ENCODE measurements around the gene ARMH2. TPM values are rescaled to one million over a fixed set of nuclear protein-coding genes. Genes with fewer than 3 reads are reported as not detected.

Gene ARMH2
- total and polyA plus RNA-seq, 2 donors (not counting 1 experiment from before 2014, with no cell fraction given): 0.43 to 5.0 TPM

DNA sequence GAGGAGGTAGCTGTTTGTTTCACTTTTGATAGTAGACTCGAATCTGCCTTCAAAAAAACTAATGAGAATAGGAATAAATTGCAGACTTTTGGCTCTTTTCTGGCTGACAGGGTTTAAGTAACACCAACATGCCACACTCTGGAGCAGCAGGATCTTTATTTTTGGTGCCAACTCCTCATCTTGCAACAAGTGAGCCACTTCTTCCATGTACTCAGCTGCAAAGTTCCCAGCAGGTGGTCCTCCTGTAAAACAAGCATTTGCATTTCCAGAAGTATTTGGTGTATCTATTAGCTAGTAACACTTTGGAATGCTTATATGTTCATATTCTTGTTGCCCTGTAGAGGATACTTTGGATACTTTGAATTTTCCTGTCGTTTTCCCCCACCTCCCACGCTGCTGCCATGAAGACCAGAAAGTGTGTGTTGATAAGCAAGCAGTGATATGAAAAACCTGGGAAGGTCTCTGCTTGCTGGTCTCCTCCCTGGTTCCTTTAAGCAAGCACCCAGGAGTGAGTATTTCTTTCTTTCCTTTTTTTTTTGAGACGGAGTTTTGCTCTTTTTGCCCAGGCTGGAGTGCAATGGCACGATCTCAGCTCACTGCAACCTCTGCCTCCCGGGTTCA, 1.0 kb downstream of the ARMH2 start:
- DNase-seq (no peak), ATAC-seq (ENCODE audit: low read depth) (no peak)
- H3K27ac Mint-ChIP-seq: peak overlapping the region; percentile 29
- Histone ChIP-seq H3K36me3 (replicated peaks in 1 of 2; ENCODE audit: control extremely low read depth in 1 of 2, control insufficient read depth in 1 of 2, extremely low read depth in 1 of 2, insufficient read depth in 2 of 2, low read length in 1 of 2) (peaks cover 3 to 6% of the 10 kb centered on the region in 2 experiments), H4K20me1 (ENCODE audit: control insufficient read depth, insufficient read depth, low read length, poor library complexity, severe bottlenecking) (no peaks in the 10 kb centered on the region), H3K27me3 (replicated peaks in 1 of 4; ENCODE audit: control extremely low read depth in 1 of 4, control insufficient read depth in 3 of 4, insufficient read depth in 4 of 4, low read length in 3 of 4) (no peaks in the 10 kb centered on the region), H3K79me2 (ENCODE audit: control insufficient read depth, insufficient read depth, low read length) (no peaks in the 10 kb centered on the region), H3K4me3 (ENCODE audit: control extremely low read depth in 1 of 5, extremely low read depth in 1 of 5, insufficient read depth in 1 of 5, low read depth in 2 of 5, low read length in 4 of 5) (no peak overlapping the region), H3K9me3 (ENCODE audit: control extremely low read depth in 1 of 3, control insufficient read depth in 2 of 3, insufficient read depth in 1 of 3, low read length in 2 of 3) (no peaks in the 10 kb centered on the region), H3K4me2 (replicated peaks; ENCODE audit: low read depth, low read length, poor library complexity, severe bottlenecking) (no peak overlapping the region), H2AFZ (ENCODE audit: insufficient read depth, low read depth, low read length, poor library complexity, severe bottlenecking) (no peak overlapping the region), H3K4me1 (ENCODE audit: control insufficient read depth in 2 of 2, insufficient read depth in 2 of 2, low read length in 2 of 2) (no peaks in the 10 kb centered on the region), H3K9ac (ENCODE audit: low read length) (no peak overlapping the region), H3K27ac (ENCODE audit: low read length in 2 of 2) (no peak overlapping the region)
- no peaks in the 10 kb centered on the region for H3K27me3 Mint-ChIP-seq
- CTCF ChIA-PET: interaction anchor here (0.7 to 1.9 kb wide), 3 partner anchors 194 to 297 kb away, joined by 3 to 5 read pairs (median 4); no protein-coding TSS in a partner anchor
- intact Hi-C loops (cut with micrococcal nuclease): no loop called here
- H3K4me3 Mint-ChIP-seq: no peak overlapping the region
- TF ChIP-seq, protein P1, sequence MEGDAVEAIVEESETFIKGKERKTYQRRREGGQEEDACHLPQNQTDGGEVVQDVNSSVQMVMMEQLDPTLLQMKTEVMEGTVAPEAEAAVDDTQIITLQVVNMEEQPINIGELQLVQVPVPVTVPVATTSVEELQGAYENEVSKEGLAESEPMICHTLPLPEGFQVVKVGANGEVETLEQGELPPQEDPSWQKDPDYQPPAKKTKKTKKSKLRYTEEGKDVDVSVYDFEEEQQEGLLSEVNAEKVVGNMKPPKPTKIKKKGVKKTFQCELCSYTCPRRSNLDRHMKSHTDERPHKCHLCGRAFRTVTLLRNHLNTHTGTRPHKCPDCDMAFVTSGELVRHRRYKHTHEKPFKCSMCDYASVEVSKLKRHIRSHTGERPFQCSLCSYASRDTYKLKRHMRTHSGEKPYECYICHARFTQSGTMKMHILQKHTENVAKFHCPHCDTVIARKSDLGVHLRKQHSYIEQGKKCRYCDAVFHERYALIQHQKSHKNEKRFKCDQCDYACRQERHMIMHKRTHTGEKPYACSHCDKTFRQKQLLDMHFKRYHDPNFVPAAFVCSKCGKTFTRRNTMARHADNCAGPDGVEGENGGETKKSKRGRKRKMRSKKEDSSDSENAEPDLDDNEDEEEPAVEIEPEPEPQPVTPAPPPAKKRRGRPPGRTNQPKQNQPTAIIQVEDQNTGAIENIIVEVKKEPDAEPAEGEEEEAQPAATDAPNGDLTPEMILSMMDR (IDR thresholded peaks at IDR 0.05): no peak
- TF ChIP-seq EZH2 (IDR thresholded peaks at IDR 0.05; ENCODE audit: borderline replicate concordance, insufficient read depth, low read depth, low read length, poor library complexity, severe bottlenecking): no peak
- POLR2A ChIA-PET: interaction anchor here (0.7 kb wide), 1 partner anchor 121 kb away, joined by 3 read pairs; no protein-coding TSS in a partner anchor
- 100% methylated on average over 2 of the region's 6 CpGs for WGBS (ENCODE audit: insufficient coverage)
- H3K9me3 Mint-ChIP-seq (ENCODE audit: insufficient read depth): no peaks in the 10 kb centered on the region
- no peaks in the 10 kb centered on the region for H3K4me1 Mint-ChIP-seq

DNA sequence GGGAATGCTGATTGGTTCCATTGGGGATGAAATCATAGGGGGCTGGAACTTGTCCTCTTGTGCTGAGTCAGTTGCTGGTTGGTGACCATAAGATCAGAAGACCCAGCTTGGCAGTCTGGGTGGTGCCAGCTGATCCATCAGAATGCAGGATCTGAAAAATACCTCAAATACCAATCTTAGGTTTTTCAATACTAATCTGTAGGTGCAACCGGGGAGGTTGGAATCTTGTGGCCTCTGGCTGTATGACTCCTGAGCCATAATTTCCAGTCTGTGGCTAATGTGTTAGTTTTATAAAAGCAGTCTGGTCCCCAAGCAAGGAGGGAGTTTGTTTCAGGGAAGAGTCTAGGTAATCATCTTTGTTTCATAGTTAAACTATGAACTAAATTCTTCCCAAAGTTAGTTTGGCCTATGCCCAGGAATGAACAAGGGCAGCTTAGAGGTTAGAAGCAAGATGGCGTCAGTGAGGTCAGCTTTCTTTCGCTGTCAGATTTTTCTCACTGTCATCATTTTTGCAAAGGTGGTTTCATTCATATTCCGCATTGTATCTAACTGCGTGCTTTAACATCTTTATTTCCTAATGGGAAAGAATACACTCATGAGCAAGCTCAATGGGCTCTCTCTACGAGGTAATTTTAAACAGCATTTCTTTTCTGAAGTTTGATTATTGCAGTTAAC, 2.0 kb downstream of the ARMH2 start:
- 60% methylated on average over 1 of the region's 6 CpGs for WGBS (ENCODE audit: insufficient coverage)
- Mint-ChIP-seq H3K9me3 (ENCODE audit: insufficient read depth) (no peaks in the 10 kb centered on the region), H3K4me3 (no peak overlapping the region), H3K4me1 (no peaks in the 10 kb centered on the region), H3K27ac (no peak overlapping the region), H3K27me3 (no peaks in the 10 kb centered on the region)
- CTCF ChIA-PET: interaction anchor here (1.0 kb wide), 1 partner anchor 195 kb away, joined by 4 read pairs; no protein-coding TSS in a partner anchor
- H3K27me3 ChIP-seq (replicated peaks in 1 of 4; ENCODE audit: control extremely low read depth in 1 of 4, control insufficient read depth in 3 of 4, insufficient read depth in 4 of 4, low read length in 3 of 4): no peaks in the 10 kb centered on the region
- no peak overlapping the region for H3K27ac ChIP-seq (ENCODE audit: low read length in 2 of 2)
- intact Hi-C loops (cut with micrococcal nuclease): no loop called here
- no peak overlapping the region for H2AFZ ChIP-seq (ENCODE audit: insufficient read depth, low read depth, low read length, poor library complexity, severe bottlenecking)
- TF ChIP-seq, protein P1 (IDR thresholded peaks at IDR 0.05): no peak
- TF ChIP-seq EZH2 (IDR thresholded peaks at IDR 0.05; ENCODE audit: borderline replicate concordance, insufficient read depth, low read depth, low read length, poor library complexity, severe bottlenecking): no peak
- H3K9me3 ChIP-seq (ENCODE audit: control extremely low read depth in 1 of 3, control insufficient read depth in 2 of 3, insufficient read depth in 1 of 3, low read length in 2 of 3): no peaks in the 10 kb centered on the region
- no peaks in the 10 kb centered on the region for H3K4me1 ChIP-seq (ENCODE audit: control insufficient read depth in 2 of 2, insufficient read depth in 2 of 2, low read length in 2 of 2)
- H4K20me1 ChIP-seq (ENCODE audit: control insufficient read depth, insufficient read depth, low read length, poor library complexity, severe bottlenecking): no peaks in the 10 kb centered on the region
- H3K4me3 ChIP-seq (ENCODE audit: control extremely low read depth in 1 of 5, extremely low read depth in 1 of 5, insufficient read depth in 1 of 5, low read depth in 2 of 5, low read length in 4 of 5): no peak overlapping the region
- H3K9ac ChIP-seq (ENCODE audit: low read length): no peak overlapping the region
- no peak overlapping the region for H3K4me2 ChIP-seq (replicated peaks; ENCODE audit: low read depth, low read length, poor library complexity, severe bottlenecking)
- H3K79me2 ChIP-seq (ENCODE audit: control insufficient read depth, insufficient read depth, low read length): no peaks in the 10 kb centered on the region
- ATAC-seq (ENCODE audit: low read depth) (no peak), DNase-seq (no peak)
- POLR2A ChIA-PET: no interaction called here
- peaks cover 2 to 3% of the 10 kb centered on the region in 2 experiments for H3K36me3 ChIP-seq (replicated peaks in 1 of 2; ENCODE audit: control extremely low read depth in 1 of 2, control insufficient read depth in 1 of 2, extremely low read depth in 1 of 2, insufficient read depth in 2 of 2, low read length in 1 of 2)
